ENCODE data around the gene SLC39A11. TPM values are rescaled to one million over a fixed set of nuclear protein-coding genes. Genes with fewer than 3 reads are reported as not detected.

The SLC39A11 gene
- total RNA-seq, 2 experiments from 2014 or later: 9.7 to 12.2 TPM

GRCh38 chr17:72989074-72989610 lies 103.3 kb downstream of the SLC39A11 start:
- ChIA-PET POLR2A (no interaction called here), CTCF (interaction anchor here (1.1 kb wide), 1 partner anchor 12 kb away, joined by 4 read pairs; no protein-coding TSS in a partner anchor)
- no peaks in the 10 kb centered on the region for H3K9me3 Mint-ChIP-seq
- H3K27me3 Mint-ChIP-seq: no peaks in the 10 kb centered on the region
- no peak for TF ChIP-seq CTCF (IDR thresholded peaks at IDR 0.05)
- peaks cover 6% of the 10 kb centered on the region for H3K4me1 Mint-ChIP-seq (ENCODE audit: low read depth)
- DNase-seq: no peak
- Histone ChIP-seq H3K27ac (ENCODE audit: low read depth in 1 of 2, low read length in 2 of 2) (no peak overlapping the region), H3K27me3 (ENCODE audit: control insufficient read depth in 1 of 2, insufficient read depth in 2 of 2, low read length in 2 of 2) (no peaks in the 10 kb centered on the region), H3K36me3 (ENCODE audit: insufficient read depth, low read length) (no peaks in the 10 kb centered on the region), H3K9me3 (ENCODE audit: control insufficient read depth in 1 of 2, insufficient read depth in 1 of 2, low read length in 2 of 2) (no peaks in the 10 kb centered on the region), H3K4me3 (ENCODE audit: low read length) (no peak overlapping the region), H3K4me1 (ENCODE audit: insufficient read depth, low read length) (peaks cover 6% of the 10 kb centered on the region)
- no peak overlapping the region for H3K4me3 Mint-ChIP-seq
- ATAC-seq (ENCODE audit: poor library complexity): no peak
- no peaks in the 10 kb centered on the region for H3K36me3 Mint-ChIP-seq (ENCODE audit: low read depth)
- no peak overlapping the region for H3K27ac Mint-ChIP-seq
- intact Hi-C loops (cut with DNase I, micrococcal nuclease): loop anchor here (5.0 kb wide), 2 partner anchors 168 to 262 kb away; no protein-coding TSS in a partner anchor

- Mint-ChIP-seq H3K27ac (no peak overlapping the region), H3K27me3 (no peaks in the 10 kb centered on the region), H3K4me3 (no peak overlapping the region), H3K4me1 (ENCODE audit: low read depth) (peaks cover 6% of the 10 kb centered on the region), H3K36me3 (ENCODE audit: low read depth) (no peaks in the 10 kb centered on the region), H3K9me3 (no peaks in the 10 kb centered on the region)
- Histone ChIP-seq H3K27ac (ENCODE audit: low read depth in 1 of 2, low read length in 2 of 2) (no peak overlapping the region), H3K36me3 (ENCODE audit: insufficient read depth, low read length) (no peaks in the 10 kb centered on the region), H3K9me3 (ENCODE audit: control insufficient read depth in 1 of 2, insufficient read depth in 1 of 2, low read length in 2 of 2) (no peaks in the 10 kb centered on the region), H3K4me3 (ENCODE audit: low read length) (no peak overlapping the region), H3K27me3 (ENCODE audit: control insufficient read depth in 1 of 2, insufficient read depth in 2 of 2, low read length in 2 of 2) (no peaks in the 10 kb centered on the region), H3K4me1 (ENCODE audit: insufficient read depth, low read length) (peaks cover 6% of the 10 kb centered on the region)
- POLR2A ChIA-PET: no interaction called here
- TF ChIP-seq CTCF (IDR thresholded peaks at IDR 0.05): no peak
- ATAC-seq (ENCODE audit: poor library complexity) (no peak), DNase-seq (no peak)
- CTCF ChIA-PET: interaction anchor here (1.1 kb wide), 1 partner anchor 12 kb away, joined by 4 read pairs; no protein-coding TSS in a partner anchor
- intact Hi-C loops (cut with DNase I, micrococcal nuclease): loop anchor here (5.0 kb wide), 2 partner anchors 169 to 261 kb away; no protein-coding TSS in a partner anchor
These were observed 104.0 kb downstream of the SLC39A11 start for GRCh38 chr17:72988451-72988850.

- Mint-ChIP-seq H3K4me1 (ENCODE audit: low read depth) (peaks cover 6% of the 10 kb centered on the region), H3K27ac (no peak overlapping the region), H3K9me3 (no peaks in the 10 kb centered on the region), H3K27me3 (no peaks in the 10 kb centered on the region), H3K36me3 (ENCODE audit: low read depth) (no peaks in the 10 kb centered on the region), H3K4me3 (no peak overlapping the region)
- POLR2A ChIA-PET: no interaction called here
- intact Hi-C loops (cut with DNase I, micrococcal nuclease): loop anchor here (5.0 kb wide), 2 partner anchors 170 to 260 kb away; no protein-coding TSS in a partner anchor
- CTCF ChIA-PET: no interaction called here
- DNase-seq (no peak), ATAC-seq (ENCODE audit: poor library complexity) (no peak)
- H3K4me1 ChIP-seq (ENCODE audit: insufficient read depth, low read length): peaks cover 6% of the 10 kb centered on the region
- H3K9me3 ChIP-seq (ENCODE audit: control insufficient read depth in 1 of 2, insufficient read depth in 1 of 2, low read length in 2 of 2): no peaks in the 10 kb centered on the region
- no peaks in the 10 kb centered on the region for H3K36me3 ChIP-seq (ENCODE audit: insufficient read depth, low read length)
- no peak overlapping the region for H3K27ac ChIP-seq (ENCODE audit: low read depth in 1 of 2, low read length in 2 of 2)
- H3K27me3 ChIP-seq (ENCODE audit: control insufficient read depth in 1 of 2, insufficient read depth in 2 of 2, low read length in 2 of 2): no peaks in the 10 kb centered on the region
- no peak overlapping the region for H3K4me3 ChIP-seq (ENCODE audit: low read length)
- TF ChIP-seq CTCF (IDR thresholded peaks at IDR 0.05): no peak
These were observed 105.3 kb downstream of the SLC39A11 start for GRCh38 chr17:72987166-72987565.
